HG02884 (cell line): Measurements from ENCODE around the gene ADAMTS9.

Source experiments
- ATAC-seq: cut with Tn5 transposase; IDR thresholded peaks from one replicate; pipeline ENCODE4 v1.9.1; 2021; ENCODE audit warnings: mild to moderate bottlenecking, moderate library complexity; ENCODE audit not compliant: unreplicated experiment

Gene ADAMTS9

GRCh38 chr3:64654013-64654412 lies 33.8 kb downstream of the ADAMTS9 start:
- no peak for ATAC-seq

GRCh38 chr3:64653101-64653500 lies 34.7 kb downstream of the ADAMTS9 start:
- ATAC-seq = no peak

- ATAC-seq = no peak
Observed at GRCh38 chr3:64651741-64652241, 36.0 kb downstream of the ADAMTS9 start.

DNA sequence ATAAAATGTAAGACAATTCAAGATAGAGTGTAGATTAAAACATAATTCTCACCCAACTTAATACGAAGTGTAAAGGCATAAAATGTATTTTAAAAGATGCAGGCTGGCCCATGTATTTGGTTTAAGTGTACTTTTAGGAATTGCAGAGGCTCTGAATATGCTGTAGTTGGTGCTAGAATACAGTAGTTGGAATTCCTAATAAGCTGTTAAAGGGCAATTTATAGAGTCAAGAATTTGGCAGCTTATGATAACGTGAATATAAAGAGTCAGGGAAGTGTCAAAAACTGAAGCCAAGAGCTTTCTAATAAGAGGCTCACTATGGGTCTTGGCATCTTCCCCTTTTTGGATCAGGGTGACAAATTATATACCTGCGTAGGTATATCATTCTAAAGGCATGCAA lies 36.5 kb downstream of the ADAMTS9 start:
- ATAC-seq = no peak

- no peak for ATAC-seq
Observed at GRCh38 chr3:64650715-64651114, 37.1 kb downstream of the ADAMTS9 start.

- ATAC-seq = no peak
Observed at GRCh38 chr3:64650096-64650622, 37.6 kb downstream of the ADAMTS9 start.

- no peak for ATAC-seq
Observed at GRCh38 chr3:64648927-64649906, 38.6 kb downstream of the ADAMTS9 start.

DNA sequence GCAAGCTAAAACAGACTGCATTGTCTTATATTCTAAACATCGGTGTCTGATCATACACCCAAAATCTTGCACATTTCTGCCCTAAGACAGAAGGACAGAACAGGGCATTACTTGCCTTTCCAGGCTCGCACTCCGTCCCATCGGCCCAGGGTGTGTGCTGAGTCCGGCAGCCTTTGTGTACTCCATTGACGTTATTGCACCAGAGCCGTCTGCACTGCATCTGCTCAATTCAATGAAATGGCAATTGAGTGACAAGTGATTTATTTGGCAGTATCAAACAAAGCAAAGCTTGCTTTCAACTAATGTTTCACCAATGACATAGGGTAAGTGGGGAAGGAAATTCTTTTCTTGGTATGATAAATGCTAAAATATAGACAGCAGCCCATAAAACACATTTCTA lies 40.0 kb downstream of the ADAMTS9 start:
- no peak for ATAC-seq

GRCh38 chr3:64645243-64645642 lies 42.6 kb downstream of the ADAMTS9 start:
- ATAC-seq = no peak

DNA sequence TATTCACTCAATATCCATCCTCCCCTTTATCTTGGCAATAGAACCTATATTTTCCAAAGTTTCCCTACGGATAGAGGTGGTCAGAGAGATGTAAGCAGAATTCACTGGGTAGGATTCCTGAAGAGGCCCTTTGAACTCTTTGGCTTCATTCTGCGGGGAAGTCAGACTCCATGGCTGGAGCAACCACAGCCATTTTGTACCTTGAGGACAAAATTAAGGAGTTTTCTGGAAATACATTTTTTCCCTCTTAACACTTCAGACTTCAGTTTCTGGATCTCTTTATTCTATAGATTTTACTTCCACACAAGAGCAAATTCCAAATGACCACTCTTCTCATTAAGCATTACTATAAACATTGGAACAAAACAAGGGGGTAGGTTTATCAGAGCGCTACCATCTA lies 43.3 kb downstream of the ADAMTS9 start:
- no peak for ATAC-seq

DNA sequence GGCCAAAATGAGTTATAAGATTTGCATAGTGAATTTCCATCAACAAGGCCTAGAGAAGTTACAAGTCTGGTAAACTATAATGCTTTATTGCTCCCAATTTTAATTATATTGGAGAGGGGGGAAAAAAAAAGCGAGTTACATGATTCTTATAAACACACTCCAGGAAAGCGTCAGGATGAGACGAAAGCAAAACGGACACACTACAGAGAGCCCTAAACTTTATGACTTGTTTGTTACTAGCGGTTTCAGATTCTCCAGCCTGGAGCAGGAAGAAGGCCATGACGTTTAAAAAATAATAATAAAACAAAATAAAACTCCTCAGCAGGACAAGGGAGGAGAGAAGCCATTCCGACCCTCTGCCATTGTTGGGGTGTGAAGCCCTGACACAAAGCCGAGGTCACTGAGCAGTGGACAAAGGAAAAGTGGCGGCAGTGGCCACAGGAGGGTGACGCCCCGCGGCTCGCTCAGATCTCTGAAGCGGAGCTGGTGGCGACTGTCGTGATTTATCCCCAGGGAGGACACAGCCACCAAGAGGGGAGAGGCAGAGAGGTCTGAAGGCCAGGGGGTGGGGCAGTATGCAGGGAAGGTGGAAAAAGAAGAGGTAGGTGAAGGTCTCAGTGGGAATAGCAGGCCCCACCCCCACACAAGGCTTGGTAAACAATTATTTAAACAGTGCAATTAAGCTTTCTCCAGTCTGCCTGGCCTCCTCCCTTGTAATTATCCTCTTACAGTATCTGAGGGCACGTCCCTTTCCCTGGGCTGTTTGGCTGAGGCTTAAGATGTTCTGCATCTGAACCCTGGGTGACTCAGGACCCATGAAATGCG lies 45.3 kb downstream of the ADAMTS9 start:
- no peak for ATAC-seq

GRCh38 chr3:64638981-64639481 lies 48.8 kb downstream of the ADAMTS9 start:
- no peak for ATAC-seq

GRCh38 chr3:64638511-64638910 lies 49.3 kb downstream of the ADAMTS9 start:
- ATAC-seq = no peak

- ATAC-seq = no peak
Observed at GRCh38 chr3:64634417-64634816, 53.4 kb downstream of the ADAMTS9 start.

DNA sequence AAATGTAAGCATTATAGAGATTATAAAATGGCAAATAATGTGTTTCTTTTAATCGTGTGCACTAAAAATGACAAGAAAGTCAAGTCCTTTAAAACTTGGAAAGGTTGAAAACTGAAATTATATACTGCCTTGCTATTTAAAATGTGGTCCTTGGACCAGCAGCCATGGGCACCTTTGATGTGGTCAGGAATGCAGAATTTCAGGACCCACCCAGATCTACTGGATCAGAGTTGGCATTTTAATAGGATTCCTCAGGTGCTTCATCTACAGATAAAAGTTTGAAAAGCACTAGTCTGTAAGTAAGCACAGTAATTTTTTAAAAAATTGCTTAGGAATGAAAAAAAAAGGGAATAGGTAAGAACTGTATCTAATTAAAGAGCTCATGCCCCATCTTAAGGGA lies 55.8 kb downstream of the ADAMTS9 start:
- no peak for ATAC-seq

- no peak for ATAC-seq
Observed at GRCh38 chr3:64627471-64628321, 60.1 kb downstream of the ADAMTS9 start.

DNA sequence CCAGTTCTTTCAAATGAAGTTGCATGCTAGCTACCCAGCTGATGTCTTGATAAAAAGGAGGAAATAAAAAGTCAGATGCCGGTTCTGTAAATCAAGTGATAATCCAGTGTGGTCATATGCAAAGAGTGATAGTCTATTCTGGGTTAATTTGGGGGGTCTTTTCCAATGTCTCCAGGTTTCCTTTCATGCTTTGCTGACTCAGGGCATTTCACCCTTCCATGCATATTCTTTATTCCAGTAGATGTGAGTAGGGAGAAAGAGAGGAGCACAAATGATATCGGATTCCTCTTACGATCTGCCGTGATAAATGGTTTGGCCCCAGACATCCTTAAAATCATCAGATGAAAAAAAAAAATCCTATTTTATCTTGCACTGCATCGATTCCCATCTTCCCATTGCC lies 60.8 kb downstream of the ADAMTS9 start:
- no peak for ATAC-seq

GRCh38 chr3:64625381-64625780 lies 62.4 kb downstream of the ADAMTS9 start:
- no peak for ATAC-seq

DNA sequence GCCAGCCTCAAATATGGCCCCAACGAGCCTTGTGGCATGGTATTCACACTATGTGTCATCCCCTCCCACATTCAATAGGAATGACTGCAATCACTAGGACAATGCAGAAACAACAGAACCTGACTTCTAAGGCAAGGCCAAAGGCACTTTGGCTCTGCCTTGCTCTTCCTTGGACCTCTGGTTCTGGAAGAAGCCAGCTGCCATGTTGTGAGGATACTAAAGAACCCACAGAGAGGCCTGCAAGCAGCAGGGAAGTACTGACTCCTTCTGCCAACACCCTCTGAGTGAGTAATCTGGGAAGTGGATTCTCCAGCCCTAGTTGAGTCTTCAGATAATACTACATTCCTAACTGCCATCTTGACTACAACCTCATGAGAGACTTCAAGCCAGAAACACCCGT lies 64.7 kb downstream of the ADAMTS9 start:
- ATAC-seq = no peak

GRCh38 chr3:64621726-64622395 lies 65.9 kb downstream of the ADAMTS9 start:
- no peak for ATAC-seq
